Measurements from ENCODE around the gene PLB1.

DNA sequence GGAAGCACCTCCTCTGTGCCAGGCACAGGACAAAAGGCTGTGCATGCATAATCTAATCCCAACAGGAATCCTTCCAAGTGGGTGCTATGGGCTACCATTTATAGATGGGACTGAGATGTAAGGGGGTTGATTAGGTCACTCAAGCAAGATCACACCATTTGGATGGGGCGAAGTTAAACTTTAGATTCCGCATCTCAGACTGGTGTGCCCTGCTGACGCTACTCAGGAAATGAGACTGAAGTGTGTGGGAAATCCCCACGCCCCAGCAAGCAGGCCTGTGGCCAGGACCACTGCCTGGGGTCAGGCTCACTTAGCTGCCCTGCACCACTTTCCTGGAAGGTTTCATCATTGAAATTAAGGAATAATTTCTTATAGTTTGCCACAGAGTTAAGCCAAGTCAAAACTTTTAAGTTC, 185.3 kb downstream of the PLB1 start:
- TF ChIP-seq CTCF (IDR thresholded peaks at IDR 0.05; ENCODE audit: low read length) (no peak), EZH2 (optimal IDR thresholded peaks at IDR 0.05; ENCODE audit: low read depth, low read length) (no peak), EZH2phosphoT487 (IDR thresholded peaks at IDR 0.05; ENCODE audit: low read length) (no peak)

Measured in MM.1S (cell line).